ENCODE data around the gene PPFIBP1.

- TF ChIP-seq POLR2A (IDR thresholded peaks at IDR 0.05) (no peak), CTCF (IDR thresholded peaks at IDR 0.05) (no peak)
Observed at GRCh38 chr12:27680619-27681018, 156.6 kb downstream of the PPFIBP1 start.

Data from upper lobe of left lung (tissue), 4 donors.